DOHH2 (cell line): ENCODE data around the gene CCDC146.

Source experiments
- H3F3A ChIP-seq: fragments of 200-600 bp; sonication (generic), shearing (Covaris generic); 2 replicates; pipeline ENCODE4 v1.6.0; 2016; ENCODE audit warnings: antibody characterized with exemption, mild to moderate bottlenecking; ENCODE audit not compliant: control insufficient read depth, insufficient read depth
- H3K27ac ChIP-seq: fragments of 200-600 bp; sonication (generic); 2 replicates; pipeline ENCODE4 v1.5.1; 2014; ENCODE audit warnings: low read depth, mild to moderate bottlenecking, low read length, moderate library complexity
- H3K27me3 ChIP-seq: fragments of 200-600 bp; sonication (generic); 2 replicates; pipeline ENCODE4 v1.6.1; 2014; ENCODE audit warnings: mild to moderate bottlenecking, low read length, mixed read lengths; ENCODE audit not compliant: control insufficient read depth
- H3K36me3 ChIP-seq: fragments of 200-600 bp; sonication (generic); 2 replicates; pipeline ENCODE4 v1.6.1; 2014; ENCODE audit warnings: mild to moderate bottlenecking, low read length, moderate library complexity, mixed read lengths; ENCODE audit not compliant: control insufficient read depth
- H3K4me1 ChIP-seq: fragments of 200-600 bp; sonication (generic); 2 replicates; pipeline ENCODE4 v1.6.1; 2014; ENCODE audit warnings: mild to moderate bottlenecking, low read length, mixed read lengths; ENCODE audit not compliant: control insufficient read depth
- H3K4me2 ChIP-seq: fragments of 200-600 bp; sonication (generic); 2 replicates; pipeline ENCODE4 v1.6.0; 2014; ENCODE audit warnings: mild to moderate bottlenecking, low read length, moderate library complexity
- H3K4me3 ChIP-seq: fragments of 200-600 bp; sonication (generic); 2 replicates; pipeline ENCODE4 v1.5.1; 2014; ENCODE audit warnings: mild to moderate bottlenecking, low read length, mixed read lengths
- H3K79me2 ChIP-seq: fragments of 200-600 bp; sonication (generic); 2 replicates; pipeline ENCODE4 v1.6.1; 2014; ENCODE audit warnings: mild to moderate bottlenecking, low read length, mixed read lengths; ENCODE audit not compliant: control insufficient read depth
- H3K9me2 ChIP-seq: fragments of 200-600 bp; sonication (generic); replicated peaks from 2 replicates; pipeline ENCODE4 v1.6.1; 2014; ENCODE audit warnings: mild to moderate bottlenecking, low read length, mixed read lengths; ENCODE audit not compliant: control insufficient read depth
- H3K9me3 ChIP-seq: fragments of 200-600 bp; sonication (generic); 2 replicates; pipeline ENCODE4 v1.6.1; 2014; ENCODE audit warnings: antibody characterized with exemption, low read length, mixed read lengths; ENCODE audit not compliant: control insufficient read depth, insufficient read depth
- H4K20me1 ChIP-seq: fragments of 200-600 bp; sonication (generic); 2 replicates; pipeline ENCODE4 v1.6.0; 2014; ENCODE audit warnings: low read depth, mild to moderate bottlenecking, antibody characterized with exemption, low read length, moderate library complexity; ENCODE audit not compliant: control insufficient read depth, insufficient read depth
- CTCF ChIP-seq: fragments of 200-600 bp; sonication (generic); IDR thresholded peaks from one replicate; pipeline ENCODE4 v1.5.1; 2014; ENCODE audit warnings: antibody characterized with exemption, mild to moderate bottlenecking, low read depth, low read length; ENCODE audit not compliant: poor library complexity, severe bottlenecking
- EZH2phosphoT487 ChIP-seq: fragments of 200-600 bp; sonication (generic); IDR thresholded peaks from 2 replicates; pipeline ENCODE4 v1.6.1; 2017; ENCODE audit warnings: borderline replicate concordance, mild to moderate bottlenecking, antibody characterized with exemption, low read length, moderate library complexity, mixed read lengths

The CCDC146 gene

GRCh38 chr7:77316219-77316978 is 194.0 kb downstream of the CCDC146 start:
- Histone ChIP-seq H3K27me3 (peaks cover 4% of the 10 kb centered on the region; the same call in 1 of the 2 replicates), H3K36me3 (no peaks in the 10 kb centered on the region), H3F3A (no peaks in the 10 kb centered on the region), H4K20me1 (no peaks in the 10 kb centered on the region), H3K27ac (no peak overlapping the region), H3K4me1 (no peaks in the 10 kb centered on the region), H3K4me3 (no peak overlapping the region), H3K4me2 (no peak overlapping the region), H3K9me3 (no peaks in the 10 kb centered on the region), H3K79me2 (no peaks in the 10 kb centered on the region), H3K9me2 (no peaks in the 10 kb centered on the region)
- TF ChIP-seq CTCF (no peak), EZH2phosphoT487 (no peak)

GRCh38 chr7:77318019-77318418 is 195.6 kb downstream of the CCDC146 start:
- Histone ChIP-seq H3K4me3 (no peak overlapping the region), H4K20me1 (no peaks in the 10 kb centered on the region), H3K79me2 (no peaks in the 10 kb centered on the region), H3K4me1 (no peaks in the 10 kb centered on the region), H3F3A (no peaks in the 10 kb centered on the region), H3K9me3 (no peaks in the 10 kb centered on the region), H3K4me2 (no peak overlapping the region), H3K9me2 (no peaks in the 10 kb centered on the region), H3K27me3 (peaks cover 1% of the 10 kb centered on the region; the same call in 1 of the 2 replicates), H3K36me3 (no peaks in the 10 kb centered on the region), H3K27ac (no peak overlapping the region)
- TF ChIP-seq EZH2phosphoT487 (no peak), CTCF (no peak)

GRCh38 chr7:77320137-77320536 is 197.7 kb downstream of the CCDC146 start:
- TF ChIP-seq EZH2phosphoT487 (no peak), CTCF (no peak)
- no peaks in the 10 kb centered on the region for H3K9me3 ChIP-seq
- H3K4me2 ChIP-seq = no peak overlapping the region
- no peaks in the 10 kb centered on the region for H3K79me2 ChIP-seq
- no peak overlapping the region for H3K4me3 ChIP-seq
- H3K9me2 ChIP-seq = no peaks in the 10 kb centered on the region
- H3K4me1 ChIP-seq = no peaks in the 10 kb centered on the region
- H3K27me3 ChIP-seq = no peaks in the 10 kb centered on the region
- no peaks in the 10 kb centered on the region for H3F3A ChIP-seq
- H4K20me1 ChIP-seq = no peaks in the 10 kb centered on the region
- H3K27ac ChIP-seq = no peak overlapping the region
- no peaks in the 10 kb centered on the region for H3K36me3 ChIP-seq
